ENCODE data around the gene FEM1B. TPM values are rescaled to one million over a fixed set of nuclear protein-coding genes. Genes with fewer than 3 reads are reported as not detected.

The FEM1B gene
- total RNA-seq (10 to 100 TPM; 65.8 to 86.3 TPM), polyA plus RNA-seq (ENCODE audit: insufficient read depth, low read depth, low replicate concordance) (122 TPM)
- long read RNA-seq, donor 1, full-length matches to known transcripts, result 22 of 22 reads
- long read RNA-seq, donor 1, partial matches to known transcripts, result 0 of 22 reads
- long read RNA-seq, donor 1, other reads (novel, unspliced or antisense), result 0 of 22 reads
- long read RNA-seq, donor 2, full-length matches to known transcripts, result 7 of 7 reads
- long read RNA-seq, donor 2, partial matches to known transcripts, result 0 of 7 reads
- long read RNA-seq, donor 2, other reads (novel, unspliced or antisense), result 0 of 7 reads

DNA sequence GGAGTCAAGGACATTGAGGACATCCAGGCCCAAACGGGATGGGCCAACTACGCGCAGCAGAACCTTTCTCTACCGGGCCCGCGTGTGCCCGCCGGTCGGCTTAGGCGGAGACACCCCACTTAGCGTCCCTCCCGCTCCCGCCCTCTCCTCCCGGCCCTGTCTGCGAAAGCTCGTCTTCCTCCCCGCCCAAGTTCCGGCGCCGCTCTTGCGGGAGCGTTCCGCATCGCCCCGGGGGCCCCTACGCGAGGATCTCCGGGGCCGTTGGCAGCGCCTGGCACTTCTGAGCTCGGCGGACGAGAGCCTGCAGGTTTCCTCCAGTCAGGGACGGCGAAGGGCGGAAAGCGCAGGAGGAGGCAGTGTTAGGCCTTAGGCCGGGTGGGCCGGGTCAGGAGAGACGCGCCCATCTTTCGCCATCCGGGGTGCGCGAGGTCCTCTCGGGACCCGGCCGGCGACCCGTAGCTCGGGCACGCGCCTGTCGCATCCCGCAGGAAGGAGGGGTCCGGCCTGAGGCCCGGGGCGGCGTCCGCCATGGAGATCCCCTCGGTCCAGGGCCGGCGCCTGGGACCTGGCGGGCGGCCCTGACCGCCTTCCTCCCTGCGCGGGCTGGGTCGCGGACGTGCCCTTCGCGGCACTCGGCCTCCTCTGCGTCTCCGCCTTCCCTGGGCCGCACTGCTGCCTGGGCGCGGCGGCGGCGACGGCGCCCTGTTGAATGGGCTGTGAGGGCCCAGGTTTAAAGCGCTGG, at the start of gene FEM1B:
TSS of gene FEM1B (plus strand) at position 143 of the 742 bp plus-strand sequence. CDS start 673 bp downstream, outside the sequence.
- Histone ChIP-seq H3K4me1 (peaks cover 38% of the 10 kb centered on the region), H3K27ac (peak within 1 kb of the TSS; percentile 99 to 100), H3K9me3 (no peaks in the 10 kb centered on the region), H3K36me3 (ENCODE audit: low read depth, missing control alignments) (no peaks in the 10 kb centered on the region), H3K4me3 (peak within 1 kb of the TSS; percentile 78 to 91), H3K27me3 (no peaks in the 10 kb centered on the region)
- TF ChIP-seq, protein P1, sequence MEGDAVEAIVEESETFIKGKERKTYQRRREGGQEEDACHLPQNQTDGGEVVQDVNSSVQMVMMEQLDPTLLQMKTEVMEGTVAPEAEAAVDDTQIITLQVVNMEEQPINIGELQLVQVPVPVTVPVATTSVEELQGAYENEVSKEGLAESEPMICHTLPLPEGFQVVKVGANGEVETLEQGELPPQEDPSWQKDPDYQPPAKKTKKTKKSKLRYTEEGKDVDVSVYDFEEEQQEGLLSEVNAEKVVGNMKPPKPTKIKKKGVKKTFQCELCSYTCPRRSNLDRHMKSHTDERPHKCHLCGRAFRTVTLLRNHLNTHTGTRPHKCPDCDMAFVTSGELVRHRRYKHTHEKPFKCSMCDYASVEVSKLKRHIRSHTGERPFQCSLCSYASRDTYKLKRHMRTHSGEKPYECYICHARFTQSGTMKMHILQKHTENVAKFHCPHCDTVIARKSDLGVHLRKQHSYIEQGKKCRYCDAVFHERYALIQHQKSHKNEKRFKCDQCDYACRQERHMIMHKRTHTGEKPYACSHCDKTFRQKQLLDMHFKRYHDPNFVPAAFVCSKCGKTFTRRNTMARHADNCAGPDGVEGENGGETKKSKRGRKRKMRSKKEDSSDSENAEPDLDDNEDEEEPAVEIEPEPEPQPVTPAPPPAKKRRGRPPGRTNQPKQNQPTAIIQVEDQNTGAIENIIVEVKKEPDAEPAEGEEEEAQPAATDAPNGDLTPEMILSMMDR (IDR thresholded peaks at IDR 0.05), result peak in 1 of 3 experiments; percentile 15
- peak; percentile 8 for TF ChIP-seq POLR2A (IDR thresholded peaks at IDR 0.05)
- DNase-seq, result peak; percentile 91
- intact Hi-C loops (cut with DNase I; ENCODE audit: low total_unique reads), result no loop called here
- 0 to 2% methylated on average over 30 to 60 of the region's 85 CpGs for whole genome bisulfite sequencing, 2 donors

DNA sequence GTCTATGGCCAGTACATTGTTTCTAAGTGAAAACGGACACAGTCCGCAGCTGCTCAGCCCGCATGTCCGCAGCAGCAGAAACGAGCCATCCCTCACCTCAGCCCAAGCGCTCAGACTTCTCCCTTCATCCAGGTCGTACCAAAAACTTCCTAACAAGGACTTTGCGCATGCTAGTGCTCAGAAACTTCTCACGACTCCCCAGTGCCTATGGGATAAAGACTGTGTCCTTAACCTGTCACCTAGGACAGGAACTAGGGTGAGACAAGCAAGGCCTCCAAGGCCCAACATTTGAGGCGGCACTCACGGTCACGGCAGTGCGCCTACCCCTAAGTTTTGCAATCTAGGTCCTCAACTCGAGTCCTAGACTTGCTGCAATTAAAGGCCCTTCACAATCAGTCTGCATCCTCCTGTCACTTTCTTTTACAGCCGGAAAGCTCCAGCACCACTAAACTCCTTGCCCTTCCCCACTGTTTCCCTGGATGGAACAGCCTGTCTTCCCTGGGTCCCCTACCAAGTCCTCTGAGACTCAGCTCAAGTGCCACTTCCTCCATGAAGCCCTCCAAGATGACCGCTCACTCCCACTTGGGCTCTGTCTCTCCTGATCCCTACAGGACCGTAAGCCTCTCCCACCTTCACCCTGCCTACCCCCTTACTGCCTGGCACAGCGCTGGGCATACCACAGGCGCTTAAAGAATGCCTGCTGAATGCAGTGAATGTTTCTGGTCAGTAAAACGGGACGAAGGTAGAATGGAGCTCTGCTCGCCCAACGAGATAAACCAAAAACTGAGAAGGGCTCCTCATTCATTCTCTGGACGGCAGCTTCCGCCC, 49.2 kb upstream of the FEM1B start:
- TF ChIP-seq, protein P1 (IDR thresholded peaks at IDR 0.05), result no peak
- no peak for TF ChIP-seq POLR2A (IDR thresholded peaks at IDR 0.05)
- 30 to 39% methylated on average over 25 of the region's 25 CpGs for WGBS, 2 donors
- Histone ChIP-seq H3K27me3 (no peaks in the 10 kb centered on the region), H3K9me3 (no peaks in the 10 kb centered on the region), H3K4me1 (peaks cover 18% of the 10 kb centered on the region), H3K27ac (no peak overlapping the region), H3K4me3 (peak overlapping the region; percentile 83 to 85), H3K36me3 (ENCODE audit: low read depth, missing control alignments) (no peaks in the 10 kb centered on the region)
- intact Hi-C loops (cut with DNase I; ENCODE audit: low total_unique reads), result no loop called here
- no peak for DNase-seq

DNA sequence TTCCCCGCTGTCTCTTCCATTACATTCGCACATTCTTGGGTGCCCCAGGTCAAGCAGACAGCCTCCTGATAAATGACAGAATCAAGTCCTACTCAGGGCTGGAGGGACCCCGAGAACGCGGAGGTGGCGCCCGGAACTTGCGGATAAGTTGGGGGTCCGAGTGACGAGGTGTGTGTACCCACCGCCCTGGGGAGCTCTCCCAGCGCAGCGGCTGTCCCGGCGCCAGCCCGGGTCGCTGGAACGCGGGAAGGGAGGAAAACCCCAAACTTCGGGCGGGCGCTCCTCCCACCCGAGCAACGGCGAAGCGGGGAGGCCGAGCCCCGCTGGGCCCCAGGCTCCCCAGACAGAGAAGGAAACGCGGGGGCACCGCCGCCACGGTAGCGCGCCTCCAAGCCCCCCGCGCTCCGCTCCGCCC, 48.6 kb upstream of the FEM1B start:
- intact Hi-C loops (cut with DNase I; ENCODE audit: low total_unique reads), result no loop called here
- Histone ChIP-seq H3K4me1 (peaks cover 18% of the 10 kb centered on the region), H3K9me3 (no peaks in the 10 kb centered on the region), H3K27me3 (no peaks in the 10 kb centered on the region), H3K36me3 (ENCODE audit: low read depth, missing control alignments) (no peaks in the 10 kb centered on the region), H3K4me3 (peak overlapping the region; percentile 83 to 85), H3K27ac (peak overlapping the region; percentile 83 to 87)
- DNase-seq, result no peak
- 0% methylated on average over 7 to 35 of the region's 39 CpGs for WGBS, 2 donors
- TF ChIP-seq, protein P1 (IDR thresholded peaks at IDR 0.05), result no peak
- no peak for TF ChIP-seq POLR2A (IDR thresholded peaks at IDR 0.05)

DNA sequence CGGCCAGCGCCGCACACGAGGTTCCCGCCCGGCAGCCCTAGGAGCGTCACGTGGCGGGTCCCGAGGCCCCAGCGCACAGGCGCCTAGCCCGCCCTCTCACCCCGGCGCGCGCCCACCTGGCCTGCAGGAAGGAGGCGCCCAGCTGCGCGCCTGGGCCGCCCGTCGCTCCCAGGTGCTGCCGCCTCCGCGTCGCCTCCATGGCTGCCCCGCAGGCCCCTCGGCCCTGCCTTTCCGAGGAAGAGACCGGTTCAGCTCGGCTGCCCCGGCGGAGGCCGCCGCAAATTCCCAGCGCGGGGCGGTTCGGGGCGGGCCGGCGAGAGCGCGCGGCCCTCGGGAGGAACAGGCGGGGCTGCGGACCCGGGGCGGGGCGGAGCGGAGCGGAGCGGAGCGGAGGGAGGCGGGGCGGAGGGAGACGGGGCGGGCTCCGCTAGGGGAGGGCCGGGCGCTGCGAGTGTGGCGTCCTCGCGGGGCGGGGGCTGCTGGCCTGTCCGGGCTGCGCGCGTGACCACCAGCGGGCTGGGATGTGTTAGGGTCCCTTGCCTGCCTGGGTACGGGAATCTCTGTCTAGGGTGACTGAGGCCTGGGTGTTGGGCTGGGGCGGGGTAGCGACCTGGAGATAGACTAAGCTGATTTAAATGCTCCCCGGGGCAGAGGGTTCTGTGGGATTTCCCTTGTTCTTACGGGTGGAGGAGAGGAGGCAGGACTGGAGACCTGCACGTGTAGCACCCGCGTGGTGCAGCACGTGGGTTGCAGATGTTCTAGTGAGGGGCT, 48.0 kb upstream of the FEM1B start, which contains the start of gene CLN6:
TSS of gene CLN6 (minus strand) at position 343 of the 771 bp plus-strand sequence. CDS start at position 199, 144 bp downstream.
- TF ChIP-seq, protein P1 (IDR thresholded peaks at IDR 0.05), result no peak
- TF ChIP-seq POLR2A (IDR thresholded peaks at IDR 0.05), result no peak
- H3K9me3 ChIP-seq, result no peaks in the 10 kb centered on the region
- no peaks in the 10 kb centered on the region for H3K36me3 ChIP-seq (ENCODE audit: low read depth, missing control alignments)
- peak within 1 kb of the TSS; percentile 83 to 87 for H3K27ac ChIP-seq
- H3K4me1 ChIP-seq, result peaks cover 18% of the 10 kb centered on the region
- no peaks in the 10 kb centered on the region for H3K27me3 ChIP-seq
- intact Hi-C loops (cut with DNase I; ENCODE audit: low total_unique reads), result no loop called here
- H3K4me3 ChIP-seq, result peak within 1 kb of the TSS; percentile 83 to 85
- WGBS, 2 donors, result 1 to 2% methylated on average over 9 to 26 of the region's 82 CpGs
- DNase-seq, result peak; percentile 87

Data from testis (tissue), 5 donors.